ENCODE measurements around the gene RAB6B.

DNA sequence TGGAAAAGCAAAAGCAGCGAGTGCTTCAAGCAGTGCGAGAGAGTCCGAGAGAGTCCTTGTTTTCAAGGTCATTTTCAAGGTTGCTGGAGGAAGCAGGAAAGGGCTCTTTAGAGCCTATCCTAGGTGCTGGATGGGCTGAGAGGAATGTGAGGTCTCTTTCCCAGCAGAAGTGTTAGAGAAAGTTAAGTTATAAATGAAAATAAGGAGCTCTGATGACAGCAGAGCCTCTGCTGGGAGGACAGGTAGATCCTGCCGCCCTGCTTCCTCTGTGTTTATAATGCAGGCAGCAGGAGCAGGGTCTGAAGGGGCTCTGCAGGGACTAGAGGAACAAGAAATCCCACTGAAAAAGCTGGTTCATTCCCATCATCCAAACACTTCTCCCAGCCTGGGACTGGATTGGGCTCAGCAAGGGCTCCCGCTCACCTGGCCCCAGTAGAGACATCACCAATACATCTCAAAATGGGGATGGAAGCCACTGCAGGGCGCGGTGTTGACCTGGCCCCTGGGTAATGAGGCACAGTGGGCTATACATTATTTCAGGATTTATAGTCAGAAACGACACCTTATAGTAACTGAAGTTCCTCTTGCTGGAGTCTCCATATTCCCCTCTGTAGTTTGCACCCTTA, 41.5 kb upstream of the RAB6B start:
- TF ChIP-seq, protein P1, sequence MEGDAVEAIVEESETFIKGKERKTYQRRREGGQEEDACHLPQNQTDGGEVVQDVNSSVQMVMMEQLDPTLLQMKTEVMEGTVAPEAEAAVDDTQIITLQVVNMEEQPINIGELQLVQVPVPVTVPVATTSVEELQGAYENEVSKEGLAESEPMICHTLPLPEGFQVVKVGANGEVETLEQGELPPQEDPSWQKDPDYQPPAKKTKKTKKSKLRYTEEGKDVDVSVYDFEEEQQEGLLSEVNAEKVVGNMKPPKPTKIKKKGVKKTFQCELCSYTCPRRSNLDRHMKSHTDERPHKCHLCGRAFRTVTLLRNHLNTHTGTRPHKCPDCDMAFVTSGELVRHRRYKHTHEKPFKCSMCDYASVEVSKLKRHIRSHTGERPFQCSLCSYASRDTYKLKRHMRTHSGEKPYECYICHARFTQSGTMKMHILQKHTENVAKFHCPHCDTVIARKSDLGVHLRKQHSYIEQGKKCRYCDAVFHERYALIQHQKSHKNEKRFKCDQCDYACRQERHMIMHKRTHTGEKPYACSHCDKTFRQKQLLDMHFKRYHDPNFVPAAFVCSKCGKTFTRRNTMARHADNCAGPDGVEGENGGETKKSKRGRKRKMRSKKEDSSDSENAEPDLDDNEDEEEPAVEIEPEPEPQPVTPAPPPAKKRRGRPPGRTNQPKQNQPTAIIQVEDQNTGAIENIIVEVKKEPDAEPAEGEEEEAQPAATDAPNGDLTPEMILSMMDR (conservative IDR thresholded peaks at IDR 0.05; ENCODE audit: low read depth in 2 of 2), result no peak
- TF ChIP-seq EZH2 (IDR thresholded peaks at IDR 0.05; ENCODE audit: low read depth, unreplicated experiment) (no peak), POLR2AphosphoS5 (IDR thresholded peaks at IDR 0.05; ENCODE audit: low read depth) (no peak), EZH2phosphoT487 (IDR thresholded peaks at IDR 0.05; ENCODE audit: unreplicated experiment) (no peak), ZNF331 (CRISPR knock-in tag; IDR thresholded peaks at IDR 0.05; ENCODE audit: low read depth) (no peak), JUNB (IDR thresholded peaks at IDR 0.05; ENCODE audit: unreplicated experiment) (no peak)
- TF ChIP-seq, protein P2, sequence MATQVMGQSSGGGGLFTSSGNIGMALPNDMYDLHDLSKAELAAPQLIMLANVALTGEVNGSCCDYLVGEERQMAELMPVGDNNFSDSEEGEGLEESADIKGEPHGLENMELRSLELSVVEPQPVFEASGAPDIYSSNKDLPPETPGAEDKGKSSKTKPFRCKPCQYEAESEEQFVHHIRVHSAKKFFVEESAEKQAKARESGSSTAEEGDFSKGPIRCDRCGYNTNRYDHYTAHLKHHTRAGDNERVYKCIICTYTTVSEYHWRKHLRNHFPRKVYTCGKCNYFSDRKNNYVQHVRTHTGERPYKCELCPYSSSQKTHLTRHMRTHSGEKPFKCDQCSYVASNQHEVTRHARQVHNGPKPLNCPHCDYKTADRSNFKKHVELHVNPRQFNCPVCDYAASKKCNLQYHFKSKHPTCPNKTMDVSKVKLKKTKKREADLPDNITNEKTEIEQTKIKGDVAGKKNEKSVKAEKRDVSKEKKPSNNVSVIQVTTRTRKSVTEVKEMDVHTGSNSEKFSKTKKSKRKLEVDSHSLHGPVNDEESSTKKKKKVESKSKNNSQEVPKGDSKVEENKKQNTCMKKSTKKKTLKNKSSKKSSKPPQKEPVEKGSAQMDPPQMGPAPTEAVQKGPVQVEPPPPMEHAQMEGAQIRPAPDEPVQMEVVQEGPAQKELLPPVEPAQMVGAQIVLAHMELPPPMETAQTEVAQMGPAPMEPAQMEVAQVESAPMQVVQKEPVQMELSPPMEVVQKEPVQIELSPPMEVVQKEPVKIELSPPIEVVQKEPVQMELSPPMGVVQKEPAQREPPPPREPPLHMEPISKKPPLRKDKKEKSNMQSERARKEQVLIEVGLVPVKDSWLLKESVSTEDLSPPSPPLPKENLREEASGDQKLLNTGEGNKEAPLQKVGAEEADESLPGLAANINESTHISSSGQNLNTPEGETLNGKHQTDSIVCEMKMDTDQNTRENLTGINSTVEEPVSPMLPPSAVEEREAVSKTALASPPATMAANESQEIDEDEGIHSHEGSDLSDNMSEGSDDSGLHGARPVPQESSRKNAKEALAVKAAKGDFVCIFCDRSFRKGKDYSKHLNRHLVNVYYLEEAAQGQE (IDR thresholded peaks at IDR 0.05; ENCODE audit: unreplicated experiment), result no peak
